Liver (tissue), 3 donors: ENCODE data around the gene ZNRF4.

ENCODE experiments used
- HNF4A ChIP-seq, 2 donors: conservative IDR thresholded peaks; 2 replicates each; pipeline ENCODE4 v1.6.1; 2016; ENCODE audit warnings: antibody characterized with exemption in 2 of 2, mild to moderate bottlenecking in 2 of 2
- JUND ChIP-seq, 2 donors: IDR thresholded peaks; 2 replicates each; pipeline ENCODE4 v1.6.1; 2016; ENCODE audit warnings: antibody characterized with exemption in 2 of 2
- NR2F2 ChIP-seq: IDR thresholded peaks from 2 replicates; pipeline ENCODE4 v1.6.1; 2016; ENCODE audit warnings: antibody characterized with exemption
- RAD21 ChIP-seq, 2 donors: IDR thresholded peaks; 2 replicates each; pipeline ENCODE4 v1.6.1; 2016; ENCODE audit warnings: antibody characterized with exemption in 2 of 2, mild to moderate bottlenecking in 2 of 2
- SP1 ChIP-seq: IDR thresholded peaks from 2 replicates; pipeline ENCODE4 v1.6.1; 2018; ENCODE audit warnings: antibody characterized with exemption, mild to moderate bottlenecking
- TAF1 ChIP-seq: conservative IDR thresholded peaks from 2 replicates; pipeline ENCODE4 v1.6.1; 2016; ENCODE audit warnings: antibody characterized with exemption, mild to moderate bottlenecking
- YY1 ChIP-seq: IDR thresholded peaks from 2 replicates; pipeline ENCODE4 v1.6.1; 2016; ENCODE audit warnings: antibody characterized with exemption, mild to moderate bottlenecking
- TF ChIP-seq, protein P1 (sequence below): fragments of 150-350 bp; IDR thresholded peaks from 2 replicates; pipeline ENCODE4 v1.5.1; 2017; ENCODE audit warnings: improper control_type of control experiment, low read depth, low read length; ENCODE audit not compliant: missing input control
- TF ChIP-seq, protein P2 (sequence below): IDR thresholded peaks from 2 replicates; pipeline ENCODE4 v1.6.1; 2016; ENCODE audit warnings: antibody characterized with exemption
- TF ChIP-seq, protein P3 (sequence below): IDR thresholded peaks from 2 replicates; pipeline ENCODE4 v1.6.1; 2016; ENCODE audit warnings: antibody characterized with exemption, mild to moderate bottlenecking
- donor health status: healthy.
- donor health status: healthy.

DNA sequence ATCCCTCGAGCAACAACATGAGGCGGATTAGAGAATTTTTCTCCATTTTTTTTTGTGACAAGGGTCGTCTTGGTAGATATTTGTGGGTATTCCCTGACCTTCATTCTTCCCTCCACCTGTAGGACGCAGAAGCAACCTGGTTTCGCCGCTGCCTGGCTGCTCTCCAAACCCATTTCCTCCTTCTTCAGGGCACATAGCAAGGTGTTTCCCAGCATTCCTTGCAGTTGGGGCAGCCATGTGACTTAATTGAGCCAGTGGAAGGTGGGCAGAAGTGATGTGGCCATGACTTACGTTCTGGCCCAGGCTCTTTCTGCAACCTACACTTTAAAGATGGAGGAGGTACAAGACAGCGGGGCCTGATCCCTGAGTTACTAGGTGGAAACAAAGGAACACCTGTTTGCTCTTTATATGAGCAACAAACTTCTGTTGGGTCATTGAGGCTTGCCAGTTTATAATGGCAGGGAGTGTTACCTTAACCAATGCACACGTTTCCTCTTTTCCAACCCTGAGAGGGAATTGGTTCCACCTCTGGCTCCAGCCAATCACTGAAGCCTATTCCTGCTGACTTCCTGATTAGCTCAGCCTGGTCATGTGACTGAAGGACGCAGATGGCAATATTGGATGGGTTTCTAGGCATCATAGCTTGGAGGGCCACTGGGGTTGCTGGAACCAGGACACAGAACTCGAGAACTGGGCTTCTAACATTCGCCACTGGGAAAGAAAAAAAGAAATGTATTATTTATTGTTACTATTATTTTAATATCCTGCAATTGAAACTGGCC is 30.8 kb upstream of the ZNRF4 start:
- TF ChIP-seq, protein P1, sequence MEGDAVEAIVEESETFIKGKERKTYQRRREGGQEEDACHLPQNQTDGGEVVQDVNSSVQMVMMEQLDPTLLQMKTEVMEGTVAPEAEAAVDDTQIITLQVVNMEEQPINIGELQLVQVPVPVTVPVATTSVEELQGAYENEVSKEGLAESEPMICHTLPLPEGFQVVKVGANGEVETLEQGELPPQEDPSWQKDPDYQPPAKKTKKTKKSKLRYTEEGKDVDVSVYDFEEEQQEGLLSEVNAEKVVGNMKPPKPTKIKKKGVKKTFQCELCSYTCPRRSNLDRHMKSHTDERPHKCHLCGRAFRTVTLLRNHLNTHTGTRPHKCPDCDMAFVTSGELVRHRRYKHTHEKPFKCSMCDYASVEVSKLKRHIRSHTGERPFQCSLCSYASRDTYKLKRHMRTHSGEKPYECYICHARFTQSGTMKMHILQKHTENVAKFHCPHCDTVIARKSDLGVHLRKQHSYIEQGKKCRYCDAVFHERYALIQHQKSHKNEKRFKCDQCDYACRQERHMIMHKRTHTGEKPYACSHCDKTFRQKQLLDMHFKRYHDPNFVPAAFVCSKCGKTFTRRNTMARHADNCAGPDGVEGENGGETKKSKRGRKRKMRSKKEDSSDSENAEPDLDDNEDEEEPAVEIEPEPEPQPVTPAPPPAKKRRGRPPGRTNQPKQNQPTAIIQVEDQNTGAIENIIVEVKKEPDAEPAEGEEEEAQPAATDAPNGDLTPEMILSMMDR: no peak
- TF ChIP-seq HNF4A (conservative IDR thresholded peaks at IDR 0.05): no peak
- TF ChIP-seq YY1: no peak
- TF ChIP-seq, protein P2, sequence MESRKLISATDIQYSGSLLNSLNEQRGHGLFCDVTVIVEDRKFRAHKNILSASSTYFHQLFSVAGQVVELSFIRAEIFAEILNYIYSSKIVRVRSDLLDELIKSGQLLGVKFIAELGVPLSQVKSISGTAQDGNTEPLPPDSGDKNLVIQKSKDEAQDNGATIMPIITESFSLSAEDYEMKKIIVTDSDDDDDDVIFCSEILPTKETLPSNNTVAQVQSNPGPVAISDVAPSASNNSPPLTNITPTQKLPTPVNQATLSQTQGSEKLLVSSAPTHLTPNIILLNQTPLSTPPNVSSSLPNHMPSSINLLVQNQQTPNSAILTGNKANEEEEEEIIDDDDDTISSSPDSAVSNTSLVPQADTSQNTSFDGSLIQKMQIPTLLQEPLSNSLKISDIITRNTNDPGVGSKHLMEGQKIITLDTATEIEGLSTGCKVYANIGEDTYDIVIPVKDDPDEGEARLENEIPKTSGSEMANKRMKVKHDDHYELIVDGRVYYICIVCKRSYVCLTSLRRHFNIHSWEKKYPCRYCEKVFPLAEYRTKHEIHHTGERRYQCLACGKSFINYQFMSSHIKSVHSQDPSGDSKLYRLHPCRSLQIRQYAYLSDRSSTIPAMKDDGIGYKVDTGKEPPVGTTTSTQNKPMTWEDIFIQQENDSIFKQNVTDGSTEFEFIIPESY: no peak
- no peak for TF ChIP-seq RAD21 (IDR thresholded peaks at IDR 0.05)
- TF ChIP-seq TAF1: no peak
- no peak for TF ChIP-seq SP1
- no peak for TF ChIP-seq JUND (IDR thresholded peaks at IDR 0.05)
- TF ChIP-seq, protein P3, sequence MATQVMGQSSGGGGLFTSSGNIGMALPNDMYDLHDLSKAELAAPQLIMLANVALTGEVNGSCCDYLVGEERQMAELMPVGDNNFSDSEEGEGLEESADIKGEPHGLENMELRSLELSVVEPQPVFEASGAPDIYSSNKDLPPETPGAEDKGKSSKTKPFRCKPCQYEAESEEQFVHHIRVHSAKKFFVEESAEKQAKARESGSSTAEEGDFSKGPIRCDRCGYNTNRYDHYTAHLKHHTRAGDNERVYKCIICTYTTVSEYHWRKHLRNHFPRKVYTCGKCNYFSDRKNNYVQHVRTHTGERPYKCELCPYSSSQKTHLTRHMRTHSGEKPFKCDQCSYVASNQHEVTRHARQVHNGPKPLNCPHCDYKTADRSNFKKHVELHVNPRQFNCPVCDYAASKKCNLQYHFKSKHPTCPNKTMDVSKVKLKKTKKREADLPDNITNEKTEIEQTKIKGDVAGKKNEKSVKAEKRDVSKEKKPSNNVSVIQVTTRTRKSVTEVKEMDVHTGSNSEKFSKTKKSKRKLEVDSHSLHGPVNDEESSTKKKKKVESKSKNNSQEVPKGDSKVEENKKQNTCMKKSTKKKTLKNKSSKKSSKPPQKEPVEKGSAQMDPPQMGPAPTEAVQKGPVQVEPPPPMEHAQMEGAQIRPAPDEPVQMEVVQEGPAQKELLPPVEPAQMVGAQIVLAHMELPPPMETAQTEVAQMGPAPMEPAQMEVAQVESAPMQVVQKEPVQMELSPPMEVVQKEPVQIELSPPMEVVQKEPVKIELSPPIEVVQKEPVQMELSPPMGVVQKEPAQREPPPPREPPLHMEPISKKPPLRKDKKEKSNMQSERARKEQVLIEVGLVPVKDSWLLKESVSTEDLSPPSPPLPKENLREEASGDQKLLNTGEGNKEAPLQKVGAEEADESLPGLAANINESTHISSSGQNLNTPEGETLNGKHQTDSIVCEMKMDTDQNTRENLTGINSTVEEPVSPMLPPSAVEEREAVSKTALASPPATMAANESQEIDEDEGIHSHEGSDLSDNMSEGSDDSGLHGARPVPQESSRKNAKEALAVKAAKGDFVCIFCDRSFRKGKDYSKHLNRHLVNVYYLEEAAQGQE: no peak
- TF ChIP-seq NR2F2: no peak
